Stromal cell of bone marrow (primary cell): ENCODE data around the gene CLSTN1.
A peak's percentile ranks its signal among the peaks of the same experiment; 100 is the strongest.
"Not testable (repeated sequence)": the region's sequence is repeated elsewhere in the genome, so short reads cannot be mapped to it uniquely, and the experiment has no call there.

Source experiments
- DNase-seq: peaks from one replicate; pipeline ENCODE4 v3.0.0-alpha.2; 2012; ENCODE audit warnings: low read depth

Gene CLSTN1

DNA sequence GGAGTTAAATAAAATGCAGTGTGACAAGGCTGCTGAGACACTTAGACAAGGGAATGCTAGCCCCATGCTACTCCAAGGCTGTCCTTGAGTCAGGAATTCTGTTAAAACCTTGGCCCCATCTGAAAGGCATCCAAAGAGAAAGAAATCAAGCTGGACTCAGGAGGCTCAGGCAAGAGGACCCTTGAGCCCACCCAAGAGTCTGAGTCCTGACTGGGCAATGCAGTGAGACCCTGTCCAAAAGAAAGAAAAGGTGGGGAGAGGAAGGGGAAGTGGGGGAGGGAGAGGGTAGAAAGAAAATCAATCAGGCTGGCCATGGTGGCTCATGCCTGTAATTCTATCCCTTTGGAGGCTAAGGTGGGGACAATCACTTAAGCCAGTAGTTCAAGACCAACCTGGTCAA lies 26.7 kb downstream of the CLSTN1 start:
- DNase-seq = no peak

DNA sequence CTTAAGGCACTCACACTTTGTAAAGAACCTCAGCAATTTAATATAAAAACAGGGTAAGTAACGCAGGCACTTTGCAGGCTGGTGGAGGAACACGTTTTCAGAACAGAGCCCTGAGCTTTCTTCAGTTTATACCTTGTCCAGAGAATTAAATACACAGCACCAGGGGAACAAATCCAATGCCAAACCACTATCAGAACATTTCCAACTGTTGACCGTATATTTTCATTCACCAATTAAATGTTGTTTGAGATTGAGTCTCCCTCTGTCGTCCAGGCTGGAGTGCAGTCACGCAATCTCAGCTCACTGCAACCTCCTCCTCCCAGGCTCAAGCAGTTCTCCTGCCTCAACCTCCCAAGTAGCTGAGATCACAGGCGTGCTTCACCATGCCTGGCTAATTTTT lies 29.7 kb downstream of the CLSTN1 start:
- DNase-seq = no peak

DNA sequence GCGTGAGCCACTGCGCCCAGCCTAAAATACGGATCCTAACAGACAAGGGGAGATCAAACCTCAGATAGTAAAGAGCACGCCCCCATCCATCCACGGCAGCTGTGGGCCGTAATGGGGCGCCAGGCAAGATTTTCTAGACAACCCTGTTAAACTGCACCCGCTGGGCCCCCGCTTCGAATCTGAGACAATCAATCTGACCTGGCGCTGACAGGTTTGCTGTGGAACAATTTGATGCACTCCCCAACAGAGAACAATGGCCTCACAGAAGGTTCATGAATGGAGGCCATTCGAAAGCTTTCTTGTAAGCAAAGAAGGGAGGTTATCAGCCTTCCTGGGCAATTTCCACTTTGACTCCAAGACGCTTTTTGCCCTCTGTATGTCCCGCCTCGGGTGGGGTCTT lies 30.5 kb downstream of the CLSTN1 start:
- no peak for DNase-seq

DNA sequence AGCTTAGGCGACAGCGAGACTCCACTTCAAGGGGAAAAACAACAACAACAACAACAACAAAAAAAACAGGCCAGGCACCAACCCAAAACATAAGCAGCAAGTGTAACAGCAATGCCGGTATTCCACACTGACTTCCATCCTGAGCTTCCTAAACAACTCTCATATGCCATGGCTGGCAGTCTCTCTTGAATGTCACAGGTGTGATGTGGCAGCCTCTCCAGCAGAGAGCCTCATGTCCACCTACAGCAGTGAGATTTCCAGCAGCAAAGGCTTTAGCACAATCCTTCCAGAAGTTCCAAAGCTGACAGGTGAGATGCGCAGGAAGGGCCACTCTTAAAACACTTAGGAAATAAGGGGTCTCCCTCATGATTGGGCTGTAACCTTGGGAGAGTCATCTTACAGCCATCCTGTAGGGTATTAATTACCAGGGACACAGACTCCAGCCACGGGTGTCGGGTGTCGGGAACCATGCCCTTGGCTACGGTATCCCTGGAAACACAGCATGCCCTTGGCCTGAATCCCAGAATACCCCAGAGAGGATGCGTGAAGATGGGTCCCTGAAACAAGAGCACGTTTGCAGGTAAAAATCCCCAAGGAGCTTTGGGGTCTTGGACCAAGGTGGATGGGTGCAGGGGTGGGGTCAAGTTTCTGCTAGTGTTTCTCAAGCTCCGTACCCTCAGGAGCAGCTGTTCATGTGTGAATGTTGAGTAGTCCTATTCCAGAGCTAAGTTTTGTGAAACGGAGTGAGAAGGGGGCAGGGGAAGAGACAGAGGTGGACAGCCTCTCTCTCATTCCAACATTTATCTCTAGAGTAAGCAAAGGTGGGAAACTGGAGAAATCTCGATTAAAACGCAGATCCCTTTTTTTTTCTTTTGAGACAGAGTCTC lies 31.4 kb downstream of the CLSTN1 start:
- DNase-seq = no peak

DNA sequence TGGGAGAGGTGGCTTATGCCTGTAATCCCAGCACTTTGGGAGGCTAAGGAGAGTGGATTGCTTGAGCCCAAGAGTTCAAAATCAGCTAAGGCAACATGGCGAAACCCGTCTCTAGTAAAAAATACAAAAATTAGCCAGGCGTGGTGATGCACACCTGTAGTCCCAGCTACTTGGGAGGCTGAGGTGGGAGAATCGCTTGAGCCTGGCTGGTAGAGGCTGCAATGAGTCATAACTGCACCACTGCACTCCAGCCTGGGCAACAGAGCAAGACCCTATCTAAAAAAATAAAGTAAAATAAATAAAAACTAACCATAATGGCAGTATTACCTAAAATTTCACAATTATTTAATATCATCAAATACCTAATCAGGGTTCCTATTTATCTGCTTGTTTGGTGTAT lies 34.1 kb downstream of the CLSTN1 start:
- DNase-seq = not testable (repeated sequence)

DNA sequence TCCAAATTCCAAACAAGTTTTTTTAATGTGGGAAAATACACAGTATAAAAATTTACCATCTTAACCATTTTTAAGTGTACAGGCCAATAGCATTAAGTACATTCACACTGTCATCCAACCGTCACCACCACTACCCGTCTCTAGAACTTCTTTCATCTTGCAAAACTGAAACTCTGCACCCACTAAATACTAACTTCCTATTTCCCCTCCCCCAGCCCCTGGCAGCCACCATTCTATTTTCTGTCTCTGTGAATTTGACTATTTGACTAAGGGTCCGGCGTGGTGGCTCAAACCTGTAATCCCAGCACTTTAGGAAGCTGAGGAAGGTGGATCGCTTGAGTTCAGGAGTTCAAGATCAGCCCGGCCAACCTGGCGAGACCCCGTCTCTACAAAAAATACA lies 36.1 kb downstream of the CLSTN1 start:
- DNase-seq = no peak

DNA sequence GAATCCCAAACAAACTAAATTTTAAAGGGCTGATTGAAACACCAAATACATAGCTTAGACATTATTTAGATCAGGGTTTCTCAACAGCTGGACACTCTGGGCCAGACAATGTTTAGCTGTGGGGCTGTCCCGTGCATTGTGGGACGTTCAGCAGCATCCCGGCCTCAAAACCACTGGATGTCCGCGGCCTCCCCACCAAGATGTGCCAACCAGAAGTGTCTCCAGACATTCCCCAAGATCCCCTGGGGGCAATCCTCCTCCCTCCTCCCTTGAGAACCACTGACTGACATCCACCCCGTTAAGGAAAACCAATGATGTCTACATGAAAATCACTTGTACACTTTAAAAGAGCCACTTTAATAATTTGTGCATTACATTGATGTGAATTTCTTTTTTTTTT lies 38.4 kb downstream of the CLSTN1 start:
- no peak for DNase-seq

DNA sequence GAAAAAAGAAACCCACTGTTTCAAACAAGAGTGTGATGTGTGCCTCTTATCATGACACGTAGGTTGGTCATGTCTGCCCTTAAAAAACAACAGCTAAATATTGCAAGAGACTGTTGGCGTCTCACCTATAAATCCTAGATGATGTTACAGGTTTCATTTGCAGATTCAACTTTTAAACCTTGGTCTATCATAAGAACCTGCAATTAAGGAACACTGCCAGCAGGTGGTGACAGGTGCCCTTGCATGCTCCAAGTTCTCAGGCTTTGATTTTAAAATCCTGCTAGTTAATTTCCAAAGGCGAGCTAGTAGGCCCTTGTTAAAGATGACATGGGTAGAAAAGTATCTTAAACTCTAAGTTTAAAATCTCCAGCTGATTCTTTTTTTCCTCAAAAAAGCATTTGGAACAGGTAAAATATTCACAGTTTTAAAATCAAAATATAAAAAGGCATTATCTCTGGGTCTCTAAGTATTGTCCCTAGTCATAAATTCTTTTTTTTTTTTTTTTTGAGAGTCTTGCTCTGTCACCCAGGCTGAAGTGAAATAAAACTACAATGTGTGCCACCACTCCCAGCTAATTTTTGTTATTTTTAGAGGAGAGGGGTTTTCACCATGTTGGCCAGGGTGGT lies 39.1 kb downstream of the CLSTN1 start:
- no peak for DNase-seq

DNA sequence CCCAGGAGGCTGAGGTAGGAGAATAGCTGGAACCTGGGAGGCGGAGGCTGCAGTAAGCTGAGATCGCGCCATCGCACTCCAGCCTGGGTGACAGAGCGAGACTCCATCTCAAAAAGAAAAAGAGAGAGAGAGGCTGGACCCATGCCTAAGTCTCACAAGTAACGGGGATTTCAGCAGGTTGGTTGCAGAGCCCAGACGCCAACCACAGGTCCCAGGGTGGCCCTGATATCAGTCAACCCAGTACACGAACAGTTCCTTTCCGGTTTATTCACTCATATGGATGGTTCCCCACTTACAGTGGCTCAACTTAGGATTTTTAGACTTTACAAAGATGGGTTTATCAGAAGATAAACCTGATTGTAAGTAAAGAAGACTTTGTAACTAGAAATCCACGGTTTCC lies 40.9 kb downstream of the CLSTN1 start:
- no peak for DNase-seq

DNA sequence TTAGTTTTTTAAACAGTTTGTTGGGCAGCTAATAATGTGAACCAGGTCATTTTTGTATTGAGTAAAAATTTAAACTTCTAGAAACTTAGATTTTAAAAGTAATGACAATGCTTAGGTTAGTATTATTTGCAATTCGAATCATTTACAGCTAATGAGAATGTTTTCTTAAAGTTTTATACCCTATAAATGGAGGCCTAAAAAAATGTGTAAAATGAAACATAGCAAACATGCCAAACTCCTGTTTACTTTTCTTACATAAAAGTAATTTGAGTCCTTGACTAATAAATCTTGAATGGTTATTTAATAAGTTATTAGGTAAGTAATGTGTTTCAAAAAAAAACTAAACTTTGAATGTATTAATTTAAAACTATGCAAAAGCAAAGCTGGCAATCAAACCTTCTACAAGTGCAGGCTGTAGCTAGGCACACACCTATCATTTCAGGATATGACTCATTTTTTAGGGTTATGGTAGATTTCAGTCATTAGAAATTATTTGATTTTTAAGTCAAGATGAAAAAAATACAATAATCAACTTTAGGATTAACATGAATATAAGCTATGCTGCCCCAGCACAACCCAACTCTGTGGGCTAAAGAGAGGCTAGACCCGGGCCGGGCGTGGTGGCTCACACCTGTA lies 41.5 kb downstream of the CLSTN1 start:
- DNase-seq = no peak

DNA sequence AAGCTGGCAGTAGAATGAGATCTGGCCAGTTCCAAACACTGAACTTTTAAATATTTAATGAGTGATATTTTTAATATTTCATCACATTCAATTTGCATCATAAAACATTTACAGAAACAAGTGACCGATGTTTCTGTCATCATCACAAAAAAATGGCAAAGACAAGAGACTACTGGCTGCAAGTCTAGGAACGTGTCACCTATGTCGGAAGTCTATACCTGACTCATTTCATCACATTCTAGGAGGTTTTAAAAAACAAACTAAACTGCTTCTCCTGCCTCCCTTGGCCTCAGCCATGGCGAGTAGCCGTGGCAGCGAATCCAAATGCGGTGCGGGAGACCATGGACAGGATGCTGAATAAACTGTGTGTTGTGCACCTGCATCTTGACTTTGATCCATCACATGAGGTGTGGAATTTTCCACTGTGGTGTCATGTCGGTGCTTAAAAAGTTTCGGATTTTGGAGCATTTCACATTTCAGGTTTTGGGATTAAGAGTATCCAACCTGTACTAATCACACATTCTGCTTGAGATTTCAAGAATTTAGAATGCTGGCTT lies 43.1 kb downstream of the CLSTN1 start:
- no peak for DNase-seq

DNA sequence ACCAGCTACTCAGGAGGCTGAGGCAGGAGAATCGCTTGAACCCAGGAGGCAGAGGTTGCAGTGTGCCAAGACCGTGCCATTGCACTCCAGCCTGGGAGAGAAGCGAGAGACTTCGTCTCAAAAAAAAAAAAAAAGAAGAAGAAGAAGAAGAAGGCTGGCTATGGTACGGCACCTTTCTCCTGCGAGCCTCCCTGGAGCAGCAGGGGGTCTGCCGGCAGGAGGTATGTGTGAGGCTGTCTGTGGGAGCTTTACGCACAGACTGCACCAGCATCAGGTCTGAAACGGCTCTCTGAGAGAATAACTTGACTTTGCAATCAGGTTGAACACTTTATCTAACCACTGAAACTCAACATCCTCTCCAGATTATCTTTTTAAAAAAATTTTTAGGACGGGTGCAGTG lies 44.9 kb downstream of the CLSTN1 start:
- DNase-seq = no peak

DNA sequence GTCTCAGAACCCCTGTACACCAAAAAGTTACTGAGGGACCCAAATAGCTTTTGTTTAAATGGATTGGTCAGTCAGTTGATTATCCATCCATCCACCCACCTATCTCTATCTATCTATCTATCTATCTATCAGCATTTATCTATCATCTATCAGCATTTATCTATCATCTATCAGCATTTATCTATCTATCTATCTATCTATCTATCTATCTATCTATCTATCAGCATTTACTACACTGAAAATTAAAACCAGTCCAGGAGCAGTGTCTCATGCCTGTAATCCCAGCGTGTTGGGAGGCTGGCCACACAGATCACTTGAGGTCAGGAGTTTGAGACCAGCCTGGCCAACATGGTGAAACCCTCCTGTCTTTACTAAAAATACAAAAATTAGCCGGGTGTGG lies 47.1 kb downstream of the CLSTN1 start:
- DNase-seq = no peak

DNA sequence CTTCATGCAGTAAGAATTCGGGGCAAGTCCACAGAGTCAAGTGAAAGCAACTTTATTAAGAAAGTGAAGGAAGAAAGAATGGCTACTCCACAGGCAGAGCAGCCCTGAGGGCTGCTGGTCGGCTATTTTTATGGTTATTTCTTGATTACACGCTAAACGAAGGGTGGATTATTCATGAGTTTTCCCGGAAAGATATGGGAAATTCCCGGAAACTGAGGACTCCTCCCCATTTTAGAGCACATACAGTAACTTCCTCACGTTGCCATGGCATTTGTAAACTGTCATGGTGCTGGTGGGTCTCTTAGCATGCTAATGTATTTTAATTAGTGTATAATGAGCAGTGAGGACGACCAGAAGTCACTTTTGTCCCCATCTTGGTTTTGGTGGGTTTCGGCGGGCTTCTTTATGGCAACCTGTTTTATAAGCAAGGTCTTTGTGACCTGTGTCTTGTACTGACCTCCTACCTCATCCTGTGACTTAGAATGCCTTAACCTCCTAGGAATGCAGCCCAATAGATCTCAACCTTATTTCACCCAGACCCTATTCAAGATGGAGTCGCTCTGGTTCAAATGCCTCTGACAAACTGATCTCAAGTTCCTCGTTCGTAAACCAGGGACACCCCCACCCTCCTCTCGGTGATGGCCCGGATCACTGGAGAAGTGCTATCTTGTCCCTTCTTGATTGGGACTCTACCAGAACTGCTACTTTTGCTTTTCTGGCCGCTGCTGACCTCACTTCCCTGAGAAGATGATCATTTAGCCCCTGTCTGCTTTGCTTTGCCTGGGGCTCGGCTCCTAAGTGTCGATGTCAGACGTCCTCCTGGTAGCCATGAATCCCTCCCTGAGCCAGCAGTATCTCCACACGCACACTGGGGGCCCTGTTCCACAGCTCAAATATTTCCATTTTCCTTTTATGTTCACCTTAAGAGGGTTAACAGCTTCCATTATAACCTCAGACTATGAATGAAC lies 48.8 kb downstream of the CLSTN1 start:
- DNase-seq = no peak

DNA sequence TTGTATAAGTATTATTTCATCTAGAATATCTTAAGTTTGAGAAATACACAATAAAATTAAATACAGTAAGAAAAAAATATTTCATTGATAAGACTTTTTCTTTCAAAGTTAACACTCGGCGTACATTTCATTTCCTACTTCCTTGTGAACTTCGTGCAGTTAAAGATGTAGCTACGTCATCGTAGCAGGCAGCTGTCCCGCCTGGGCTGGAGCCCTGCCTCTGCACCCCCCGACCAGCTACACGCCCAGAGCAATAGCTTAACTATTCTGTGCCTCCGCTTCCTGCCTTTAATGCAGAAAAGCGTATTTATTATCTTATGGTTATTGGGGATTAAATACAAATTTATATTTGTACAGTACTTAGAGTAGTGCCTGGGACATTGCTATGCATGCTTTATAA lies 53.5 kb downstream of the CLSTN1 start:
- no peak for DNase-seq

DNA sequence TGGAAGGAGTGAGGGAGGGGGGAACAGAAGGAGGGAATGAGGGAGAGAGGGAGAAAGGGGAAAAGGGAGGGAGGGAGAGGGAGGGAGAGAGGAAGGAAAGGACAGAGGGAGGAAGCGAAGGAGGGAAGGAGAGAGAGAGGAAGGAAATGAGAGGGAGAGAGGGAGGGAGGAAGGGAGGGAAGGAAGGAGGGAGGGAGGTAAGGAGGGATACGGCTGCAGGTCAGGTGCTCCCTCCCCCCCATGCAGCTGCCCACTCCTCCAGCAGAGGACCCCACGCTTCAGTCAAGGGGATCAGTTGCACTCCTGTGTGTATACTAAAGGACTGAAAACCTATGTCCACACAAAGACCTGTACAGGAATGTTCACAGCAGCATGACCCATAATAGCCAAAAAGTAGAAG lies 54.8 kb downstream of the CLSTN1 start:
- no peak for DNase-seq

DNA sequence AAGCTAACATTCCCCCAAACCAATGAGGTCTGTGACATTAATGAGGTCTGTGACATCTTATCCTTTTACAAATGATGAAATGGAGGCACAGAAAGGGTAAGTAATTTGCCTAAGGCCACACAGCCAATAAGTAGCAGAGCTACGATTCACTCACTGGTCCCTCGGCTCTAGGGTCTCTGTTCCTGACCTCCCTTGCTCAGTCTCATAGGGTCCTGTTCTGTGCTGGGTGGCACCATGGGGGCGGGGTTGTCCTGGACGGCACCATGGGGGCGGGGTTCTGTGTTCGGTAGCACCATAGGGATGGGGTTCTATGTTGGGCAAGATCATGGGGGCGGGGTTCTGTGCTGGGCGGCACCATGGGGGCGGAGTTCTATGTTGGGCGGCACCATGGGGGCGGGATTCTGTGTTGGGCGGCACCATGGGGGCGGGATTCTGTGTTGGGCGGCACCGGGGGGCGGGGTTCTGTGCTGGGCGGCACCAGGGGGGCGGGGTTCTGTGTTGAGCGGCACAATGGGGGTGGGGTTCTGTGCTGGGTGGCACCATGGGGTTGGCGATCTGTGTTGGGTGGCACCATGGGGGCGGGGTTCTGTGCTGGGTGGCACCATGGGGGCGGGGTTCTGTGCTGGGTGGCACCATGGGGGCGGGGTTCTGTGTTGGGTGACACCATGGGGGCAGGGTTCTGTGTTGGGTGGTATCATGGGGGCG lies 55.6 kb downstream of the CLSTN1 start:
- DNase-seq = no peak

DNA sequence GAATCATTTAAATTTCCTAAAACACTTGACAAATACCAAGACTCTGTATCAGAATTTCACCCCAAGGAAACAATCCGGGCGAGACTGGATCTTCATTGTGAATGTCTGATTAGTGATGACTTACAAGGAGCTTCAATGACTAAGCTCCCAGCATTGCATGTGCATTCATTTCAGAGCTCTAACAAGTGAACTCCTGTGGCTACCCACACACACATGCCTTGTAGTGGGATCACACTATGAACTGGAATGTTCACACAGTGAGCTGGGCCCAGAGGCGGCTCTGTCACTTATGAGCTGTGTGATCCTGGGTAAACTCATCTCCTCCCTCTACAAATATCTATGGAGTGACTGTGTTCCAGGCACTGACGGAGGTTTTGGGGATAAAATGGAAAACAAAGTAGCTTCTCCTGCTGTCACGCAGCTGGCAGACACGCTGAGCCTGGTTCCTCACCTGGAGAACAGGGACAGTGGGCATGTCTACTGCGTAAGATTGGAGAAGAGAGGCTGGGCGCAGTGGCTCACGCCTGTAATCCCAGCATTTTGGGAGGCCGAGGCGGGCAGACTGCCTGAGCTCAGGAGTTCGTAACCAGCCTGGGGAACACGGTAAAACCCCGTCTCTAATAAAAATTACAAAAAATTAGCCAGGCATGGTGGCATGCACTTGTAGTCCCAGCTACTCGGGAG lies 56.9 kb downstream of the CLSTN1 start:
- DNase-seq = peak; percentile 98

DNA sequence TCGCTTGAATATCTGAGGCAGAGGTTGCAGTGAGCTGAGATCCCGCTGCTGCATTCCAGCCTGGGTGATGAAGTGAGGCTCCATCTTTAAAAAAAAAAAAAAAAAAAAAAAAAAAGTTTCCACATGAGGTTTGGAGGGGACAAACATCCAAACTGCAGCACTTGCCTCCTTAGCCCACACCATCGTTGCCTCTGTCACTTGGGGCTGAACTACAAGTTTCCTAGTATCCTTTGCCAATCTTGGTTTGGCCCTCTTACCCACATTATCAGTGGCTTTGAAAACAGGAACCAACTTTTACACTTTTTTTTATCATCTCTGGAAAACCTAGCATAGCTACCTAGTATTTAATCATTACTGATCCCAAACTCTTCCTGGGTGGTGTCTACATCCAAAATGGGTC lies 59.2 kb downstream of the CLSTN1 start:
- DNase-seq = no peak

DNA sequence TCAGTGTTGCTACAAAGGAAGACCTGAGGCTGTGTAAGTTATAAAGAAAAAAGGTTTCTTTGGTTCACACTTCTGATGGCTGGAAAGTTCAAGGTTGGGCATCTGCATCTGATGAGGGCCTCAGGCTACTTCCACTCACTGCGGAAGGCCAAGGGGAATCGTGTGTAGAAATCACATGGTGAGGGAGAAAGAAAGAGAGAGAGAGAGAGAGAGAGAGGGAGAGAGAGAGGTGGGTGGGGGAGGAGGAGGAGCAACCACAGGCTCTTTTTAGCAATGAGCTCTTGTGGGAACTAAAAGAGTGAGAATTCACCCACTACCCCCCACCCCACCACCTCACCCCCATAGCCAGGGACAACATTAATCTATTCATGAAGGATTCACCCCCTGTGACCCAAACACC lies 59.9 kb downstream of the CLSTN1 start:
- DNase-seq = no peak

DNA sequence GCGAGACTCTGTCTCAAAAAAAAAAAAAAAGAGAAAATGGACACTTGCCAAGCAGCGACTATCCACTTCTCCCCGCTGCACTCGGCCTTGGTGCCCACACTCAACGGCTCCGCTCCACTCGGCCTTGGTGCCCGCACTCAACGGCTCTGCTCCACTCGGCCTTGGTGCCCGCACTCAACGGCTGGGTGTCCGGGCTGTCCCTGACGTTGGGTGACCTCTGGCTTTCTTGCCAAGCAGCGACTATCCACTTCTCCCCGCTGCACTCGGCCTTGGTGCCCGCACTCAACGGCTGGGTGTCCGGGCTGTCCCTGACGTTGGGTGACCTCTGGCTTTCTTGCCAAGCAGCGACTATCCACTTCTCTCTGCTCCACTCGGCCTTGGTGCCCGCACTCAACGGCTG lies 61.3 kb downstream of the CLSTN1 start:
- DNase-seq = not testable (repeated sequence)
